Activated B cell treated with CpG ODN at 0.5 μM for 24 hours (primary cell): Measurements from ENCODE around the gene WFIKKN1. TPM values are rescaled to one million over a fixed set of nuclear protein-coding genes. Genes with fewer than 3 reads are reported as not detected.

Source experiments
- ATAC-seq: fragments of 200-7000 bp; cut with Tn5 transposase; one replicate; pipeline ENCODE4 v1.10.0; 2021; ENCODE audit warnings: low read depth, mild to moderate bottlenecking, moderate library complexity
- CTCF ChIA-PET: fragments of 350-600 bp; sonication (Branson Sonifier 250); formaldehyde crosslinking; loops from one replicate; lab custom pipeline; 2021; ENCODE audit warnings: antibody characterized with exemption; lab: Charles Lee
- POLR2A ChIA-PET: fragments of 350-600 bp; sonication (Branson Sonifier 250); formaldehyde crosslinking; loops from one replicate; lab custom pipeline; 2021; ENCODE audit warnings: antibody characterized with exemption; lab: Charles Lee
- DNase-seq: peaks from one replicate; pipeline ENCODE4 v3.0.0; 2022
- H3K27ac Mint-ChIP-seq: one replicate; pipeline ENCODE4 v1.8.0; 2020; ENCODE audit warnings: mixed read lengths
- H3K27me3 Mint-ChIP-seq: one replicate; pipeline ENCODE4 v1.8.0; 2021; ENCODE audit warnings: mixed read lengths
- H3K36me3 Mint-ChIP-seq: one replicate; pipeline ENCODE4 v1.8.0; 2021; ENCODE audit warnings: low read depth, mixed read lengths
- H3K4me1 Mint-ChIP-seq: one replicate; pipeline ENCODE4 v1.8.0; 2021; ENCODE audit warnings: mixed read lengths
- H3K4me3 Mint-ChIP-seq: one replicate; pipeline ENCODE4 v1.8.0; 2020; ENCODE audit warnings: mild to moderate bottlenecking, mixed read lengths
- H3K9me3 Mint-ChIP-seq: one replicate; pipeline ENCODE4 v1.8.0; 2020; ENCODE audit warnings: mixed read lengths
- intact Hi-C: fragments of 100-400 bp; cut with micrococcal nuclease; formaldehyde crosslinking; loops from one replicate; pipeline ENCODE4 v1.15.1; 2024
- total RNA-seq: library from RNA; stranded (reverse); gene quantifications from 2 replicates; pipeline ENCODE4 v1.2.3, GENCODE V29; 2022
- TF ChIP-seq, protein P1 (sequence below): fragments of 200-600 bp; IDR thresholded peaks from one replicate; pipeline ENCODE4 v1.8.0; 2022; ENCODE audit warnings: antibody characterized with exemption, mild to moderate bottlenecking

WFIKKN1 gene
- total RNA-seq, 1 donor from 2014 or later = 0.47 TPM

GRCh38 chr16:677316-678190, 46.8 kb downstream of the WFIKKN1 start:
- intact Hi-C loops = loop anchor here (2.0 kb wide), 1 partner anchor 17 kb away; no protein-coding TSS in a partner anchor
- ChIA-PET CTCF (interaction anchor here (1.2 kb wide), 1 partner anchor 10 kb away, joined by 3 read pairs; the partner anchor contains the start of gene RHOT2), POLR2A (no interaction called here)
- Mint-ChIP-seq H3K4me1 (peaks cover 32% of the 10 kb centered on the region), H3K27ac (no peak overlapping the region), H3K4me3 (no peak overlapping the region), H3K9me3 (no peaks in the 10 kb centered on the region), H3K27me3 (peaks cover 9% of the 10 kb centered on the region), H3K36me3 (peaks cover 27% of the 10 kb centered on the region)
- ATAC-seq = no peak
- DNase-seq = no peak
- TF ChIP-seq, protein P1, sequence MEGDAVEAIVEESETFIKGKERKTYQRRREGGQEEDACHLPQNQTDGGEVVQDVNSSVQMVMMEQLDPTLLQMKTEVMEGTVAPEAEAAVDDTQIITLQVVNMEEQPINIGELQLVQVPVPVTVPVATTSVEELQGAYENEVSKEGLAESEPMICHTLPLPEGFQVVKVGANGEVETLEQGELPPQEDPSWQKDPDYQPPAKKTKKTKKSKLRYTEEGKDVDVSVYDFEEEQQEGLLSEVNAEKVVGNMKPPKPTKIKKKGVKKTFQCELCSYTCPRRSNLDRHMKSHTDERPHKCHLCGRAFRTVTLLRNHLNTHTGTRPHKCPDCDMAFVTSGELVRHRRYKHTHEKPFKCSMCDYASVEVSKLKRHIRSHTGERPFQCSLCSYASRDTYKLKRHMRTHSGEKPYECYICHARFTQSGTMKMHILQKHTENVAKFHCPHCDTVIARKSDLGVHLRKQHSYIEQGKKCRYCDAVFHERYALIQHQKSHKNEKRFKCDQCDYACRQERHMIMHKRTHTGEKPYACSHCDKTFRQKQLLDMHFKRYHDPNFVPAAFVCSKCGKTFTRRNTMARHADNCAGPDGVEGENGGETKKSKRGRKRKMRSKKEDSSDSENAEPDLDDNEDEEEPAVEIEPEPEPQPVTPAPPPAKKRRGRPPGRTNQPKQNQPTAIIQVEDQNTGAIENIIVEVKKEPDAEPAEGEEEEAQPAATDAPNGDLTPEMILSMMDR = no peak

GRCh38 chr16:678209-678857, 47.5 kb downstream of the WFIKKN1 start:
- ChIA-PET CTCF (interaction anchor here (1.2 kb wide), 1 partner anchor 11 kb away, joined by 3 read pairs; the partner anchor contains the start of gene RHOT2), POLR2A (interaction anchor here (3.9 to 4.5 kb wide), 2 partner anchors 9 to 12 kb away, joined by 31 to 41 read pairs; partner anchors contain the start of genes RHOT2 and WDR24)
- ATAC-seq (no peak), DNase-seq (no peak)
- Mint-ChIP-seq H3K9me3 (no peaks in the 10 kb centered on the region), H3K27me3 (peaks cover 9% of the 10 kb centered on the region), H3K4me3 (no peak overlapping the region), H3K27ac (no peak overlapping the region), H3K36me3 (peaks cover 25% of the 10 kb centered on the region), H3K4me1 (peaks cover 39% of the 10 kb centered on the region)
- TF ChIP-seq, protein P1 = no peak
- intact Hi-C loops = loop anchor here (2.0 kb wide), 1 partner anchor 18 kb away; no protein-coding TSS in a partner anchor

GRCh38 chr16:678858-679813, 48.4 kb downstream of the WFIKKN1 start:
- Mint-ChIP-seq H3K27me3 (peaks cover 9% of the 10 kb centered on the region), H3K4me1 (peaks cover 41% of the 10 kb centered on the region), H3K4me3 (peak overlapping the region; percentile 84), H3K9me3 (no peaks in the 10 kb centered on the region), H3K36me3 (peaks cover 24% of the 10 kb centered on the region), H3K27ac (no peak overlapping the region)
- intact Hi-C loops = loop anchor here (2.0 kb wide), 1 partner anchor 18 kb away; no protein-coding TSS in a partner anchor
- POLR2A ChIA-PET = interaction anchor here (1.0 to 4.5 kb wide), 3 partner anchors 10 to 277 kb away, joined by 3 to 41 read pairs (median 31); partner anchors contain the start of genes DECR2, RHOT2 and WDR24
- DNase-seq (no peak), ATAC-seq (peak; percentile 5)
- TF ChIP-seq, protein P1 = no peak
- CTCF ChIA-PET = interaction anchor here (1.2 kb wide), 1 partner anchor 11 kb away, joined by 3 read pairs; the partner anchor contains the start of gene RHOT2

- ATAC-seq = peak; percentile 72
- DNase-seq = peak; percentile 88
- intact Hi-C loops = loop anchor here (1.0 to 2.0 kb wide), 2 partner anchors 12 to 19 kb away; partner anchors contain the start of gene RHOT2
- TF ChIP-seq, protein P1 = no peak
- Mint-ChIP-seq H3K4me3 (peak within 1 kb of the TSS; percentile 87), H3K4me1 (peaks cover 42% of the 10 kb centered on the region), H3K27ac (peak within 1 kb of the TSS; percentile 86), H3K9me3 (no peaks in the 10 kb centered on the region), H3K36me3 (peaks cover 25% of the 10 kb centered on the region), H3K27me3 (peaks cover 6% of the 10 kb centered on the region)
- ChIA-PET CTCF (no interaction called here), POLR2A (interaction anchor here (0.8 to 4.5 kb wide), 8 partner anchors 10 to 741 kb away, joined by 3 to 41 read pairs (median 8); partner anchors contain the start of genes CHTF18, DECR2, METTL26 and RHOT2)
These were observed 49.2 kb downstream of the WFIKKN1 start, which contains the start of gene STUB1 for GRCh38 chr16:679814-680624. Gene STUB1, plus strand, starts transcription at chr16:680410. Its CDS starts 116 bp downstream, at chr16:680526.
